Heart left ventricle (tissue), 16 donors: ENCODE data around the gene TMEM259. TPM values are rescaled to one million over a fixed set of nuclear protein-coding genes. Genes with fewer than 3 reads are reported as not detected.

Source experiments
- ATAC-seq, 4 donors: fragments of 200-7000 bp; cut with Tn5 transposase; one replicate each; pipeline ENCODE4 v1.9.1; 2020 to 2022; ENCODE audit warnings: moderate library complexity in 4 of 4, mild to moderate bottlenecking in 3 of 4, moderate number of reproducible peaks in 1 of 4
- DNase-seq, 5 donors: peaks; one replicate each; pipeline ENCODE4 v3.0.0-alpha.2; 2020
- H3K27ac ChIP-seq, 12 donors: fragments of 200-600 bp; sonication (generic) in 4 of 12; one replicate each; pipeline versions ENCODE4 v1.5.0 to v1.8.0; 2016 to 2022; ENCODE audit warnings: mild to moderate bottlenecking in 2 of 12
- H3K27me3 ChIP-seq, 9 donors: fragments of 200-600 bp; sonication (generic) in 2 of 9; one replicate each; pipeline versions ENCODE4 v1.5.1 to v1.8.0; 2016 to 2022; ENCODE audit warnings: mild to moderate bottlenecking in 3 of 9
- H3K36me3 ChIP-seq, 9 donors: fragments of 200-600 bp; sonication (generic) in 2 of 9; one replicate each; pipeline versions ENCODE4 v1.5.0 to v1.8.0; 2018 to 2022; ENCODE audit warnings: mild to moderate bottlenecking in 2 of 9
- H3K4me1 ChIP-seq, 12 donors: fragments of 200-600 bp; sonication (generic) in 4 of 12; one replicate each; pipeline versions ENCODE4 v1.5.0 to v1.8.0; 2016 to 2022; ENCODE audit warnings: mild to moderate bottlenecking in 3 of 12
- H3K4me3 ChIP-seq, 12 donors: fragments of 200-600 bp; sonication (generic) in 4 of 12; one replicate each; pipeline versions ENCODE4 v1.5.0 to v1.8.0; 2017 to 2022; ENCODE audit warnings: mild to moderate bottlenecking in 9 of 12, moderate library complexity in 4 of 12
- H3K9me3 ChIP-seq, 12 donors: fragments of 200-600 bp; sonication (generic) in 4 of 12; one replicate each; pipeline versions ENCODE4 v1.5.0 to v1.8.0; 2016 to 2022; ENCODE audit warnings: mild to moderate bottlenecking in 1 of 12
- CTCF ChIP-seq, 12 donors: fragments of 200-600 bp; sonication (generic) in 4 of 12; IDR thresholded peaks; one replicate each; pipeline versions ENCODE4 v1.5.0 to v1.8.0; 2018 to 2022; ENCODE audit warnings: antibody characterized with exemption in 12 of 12, mild to moderate bottlenecking in 5 of 12
- POLR2A ChIP-seq, 2 donors: fragments of 450-650 bp; IDR thresholded peaks; one replicate each; pipeline ENCODE4 v1.6.1; 2017; ENCODE audit warnings: antibody characterized with exemption in 2 of 2, mild to moderate bottlenecking in 2 of 2, moderate library complexity in 2 of 2
- WGBS, 4 donors: extraction: QIAGEN DNeasy Blood & Tissue Kit in 2 of 4; methylation state at CpG; one replicate each; pipeline versions ENCODE4 v1.1.5 to v1.1.7; 2013 to 2018; 5-methylcytosine and 5-hydroxymethylcytosine counted together
- intact Hi-C, 10 donors: fragments of 100-400 bp; cut with DNase I; formaldehyde crosslinking; loops; one replicate each; pipeline versions ENCODE4 v1.11.1 to v1.14.2; 2022
- polyA plus RNA-seq, 2 donors: library from polyadenylated mRNA; stranded (reverse); fragments of 200-250 nt; gene quantifications; one replicate each; pipeline ENCODE4 v1.2.3, GENCODE V29; 2013
- total RNA-seq, 9 donors: library from RNA; depleted of rRNA in 2 of 9; stranded (reverse); fragments of >200 nt in 2 of 9; fragmentation: NEBNext Ultra II Directional in 3 of 9; extraction: Animal tissue kit (Norgen Biotek cat#: 25700) in 3 of 9; gene quantifications; one replicate each; pipeline versions ENCODE4 v1.1.0 to v1.2.4, GENCODE V29; 2016 to 2023
- donor health status: ischemic (EF 13 %, LVEDD 7.1; RV severe dilation, severe dysfunction).
- donor health status: healthy with polysubstance abuse.
- donor health status: DM: no; HTN: yes; CAD: no.
- donor health status: DM: no; HTN: no; CAD: no.
- donor health status: ischemic (EF 25% LVEDD 6.9; RV normal size, moderate dysfunction).
- donor health status: ischemic (EF 25% LVEDD 5.7; RV mildly dilated, moderate dysfunction).
- donor health status: healthy.
- donor health status: DM: yes; HTN: yes; CAD: no.
- donor health status: ischemic (EF 35%, LVEDD 5.7; RV mildly dilated, moderate dysfunction).
- donor health status: nonischemic (EF 11% LVEDD 7.7; RV severe dilation, severe dysfunction).
- donor health status: DM: yes; HTN: yes; CAD: no.
- donor health status: PGD.
- donor health status: ischemic (EF 29% LVEDD 5.4; RV normal size, mild dysfunction).
- donor health status: nonischemic (EF 23%, LVEDD 6.1; RV moderate dilation, normal function).

TMEM259 gene
- total and polyA plus RNA-seq, 11 donors, result 95.1 to 189 (median 113) TPM

GRCh38 chr19:1051791-1052190, 30.9 kb upstream of the TMEM259 start:
- Histone ChIP-seq H3K36me3 (peaks cover 0 to 12% (median 0%) of the 10 kb centered on the region in 9 donors), H3K27ac (no peak overlapping the region), H3K4me1 (no peaks in the 10 kb centered on the region), H3K9me3 (peaks cover 0 to 21% (median 7%) of the 10 kb centered on the region in 12 donors), H3K27me3 (no peaks in the 10 kb centered on the region), H3K4me3 (no peak overlapping the region)
- DNase-seq, result no peak
- TF ChIP-seq CTCF (IDR thresholded peaks at IDR 0.05) (no peak), POLR2A (IDR thresholded peaks at IDR 0.05) (no peak)
- no peak for ATAC-seq
- intact Hi-C loops, result no loop called here
- WGBS, 4 donors, result 90 to 95% (median 92%) methylated on average over 14 to 17 of the region's 17 CpGs

GRCh38 chr19:1050989-1051788, 30.3 kb upstream of the TMEM259 start:
- DNase-seq (no peak), ATAC-seq (no peak)
- H3K4me3 ChIP-seq, result no peak overlapping the region
- no peaks in the 10 kb centered on the region for H3K27me3 ChIP-seq
- H3K36me3 ChIP-seq, result peaks cover 0 to 14% (median 0%) of the 10 kb centered on the region in 9 donors
- H3K27ac ChIP-seq, result no peak overlapping the region
- TF ChIP-seq CTCF (IDR thresholded peaks at IDR 0.05) (no peak), POLR2A (IDR thresholded peaks at IDR 0.05) (no peak)
- peaks cover 0 to 15% (median under 1%) of the 10 kb centered on the region in 12 donors for H3K9me3 ChIP-seq
- WGBS, 4 donors, result 82 to 85% (median 85%) methylated on average over 28 to 31 of the region's 31 CpGs
- intact Hi-C loops, result no loop called here
- H3K4me1 ChIP-seq, result no peaks in the 10 kb centered on the region

- Histone ChIP-seq H3K36me3 (peaks cover 0 to 16% (median 0%) of the 10 kb centered on the region in 9 donors), H3K27me3 (no peaks in the 10 kb centered on the region), H3K4me3 (no peak overlapping the region), H3K9me3 (peaks cover 0 to 5% (median 0%) of the 10 kb centered on the region in 12 donors), H3K4me1 (no peaks in the 10 kb centered on the region), H3K27ac (no peak overlapping the region)
- no peak for DNase-seq
- 63 to 78% (median 66%) methylated on average over 4 to 11 of the region's 11 CpGs for WGBS, 4 donors
- ATAC-seq, result no peak
- intact Hi-C loops, result no loop called here
- TF ChIP-seq CTCF (IDR thresholded peaks at IDR 0.05), result no peak
- no peak for TF ChIP-seq POLR2A (IDR thresholded peaks at IDR 0.05)
Observed at GRCh38 chr19:1049800-1050199, 28.9 kb upstream of the TMEM259 start.

GRCh38 chr19:1049106-1049505, 28.2 kb upstream of the TMEM259 start:
- Histone ChIP-seq H3K4me3 (no peak overlapping the region), H3K36me3 (peaks cover 0 to 13% (median 0%) of the 10 kb centered on the region in 9 donors), H3K27ac (no peak overlapping the region), H3K27me3 (no peaks in the 10 kb centered on the region), H3K4me1 (no peaks in the 10 kb centered on the region), H3K9me3 (no peaks in the 10 kb centered on the region)
- TF ChIP-seq CTCF (IDR thresholded peaks at IDR 0.05) (no peak), POLR2A (IDR thresholded peaks at IDR 0.05) (no peak)
- no peak for ATAC-seq
- intact Hi-C loops, result no loop called here
- 89 to 95% (median 91%) methylated on average over 14 to 17 of the region's 17 CpGs for WGBS, 4 donors
- DNase-seq, result no peak
